Heart right ventricle (tissue), 16 donors: ENCODE results near the gene PLEKHM3. TPM values are rescaled to one million over a fixed set of nuclear protein-coding genes. Genes with fewer than 3 reads are reported as not detected.

Source experiments
- ATAC-seq, 8 donors: fragments of 200-7000 bp; cut with Tn5 transposase; one replicate each; pipeline ENCODE4 v1.9.1; 2020; ENCODE audit warnings: mild to moderate bottlenecking in 8 of 8, moderate library complexity in 8 of 8, moderate number of reproducible peaks in 1 of 8
- DNase-seq, 2 donors: peaks; one replicate each; pipeline ENCODE4 v3.0.0-alpha.2; 2020
- H3K27ac ChIP-seq, 10 donors: fragments of 200-600 bp; sonication (generic) in 2 of 10; one replicate each; pipeline versions ENCODE4 v1.5.0 to v1.8.0; 2020 to 2022; ENCODE audit warnings: mild to moderate bottlenecking in 3 of 10
- H3K27me3 ChIP-seq, 7 donors: fragments of 200-600 bp; one replicate each; pipeline ENCODE4 v1.8.0; 2021 to 2022; ENCODE audit warnings: mild to moderate bottlenecking in 2 of 7
- H3K36me3 ChIP-seq, 9 donors: fragments of 200-600 bp; sonication (generic) in 1 of 9; one replicate each; pipeline versions ENCODE4 v1.5.0 to v1.8.0; 2020 to 2022; ENCODE audit warnings: mild to moderate bottlenecking in 2 of 9
- H3K4me1 ChIP-seq, 9 donors: fragments of 200-600 bp; sonication (generic) in 1 of 9; one replicate each; pipeline versions ENCODE4 v1.5.0 to v1.8.0; 2020 to 2022; ENCODE audit warnings: mild to moderate bottlenecking in 4 of 9
- H3K4me3 ChIP-seq, 10 donors: fragments of 200-600 bp; sonication (generic) in 2 of 10; one replicate each; pipeline versions ENCODE4 v1.5.0 to v1.8.0; 2020 to 2022; ENCODE audit warnings: mild to moderate bottlenecking in 7 of 10, moderate library complexity in 2 of 10
- H3K9me3 ChIP-seq, 11 donors: fragments of 200-600 bp in 10 of 11; sonication (generic) in 2 of 11; one replicate each; pipeline versions ENCODE4 v1.5.0 to v1.8.0; 2013 to 2022; ENCODE audit warnings: mild to moderate bottlenecking in 2 of 11, control low read depth in 1 of 11, moderate library complexity in 1 of 11
- WGBS, 2 donors: extraction: QIAGEN DNeasy Blood & Tissue Kit; methylation state at CpG; one replicate each; pipeline ENCODE4 v1.1.7; 2013; ENCODE audit warnings: inconsistent platforms in 1 of 2; 5-methylcytosine and 5-hydroxymethylcytosine counted together
- intact Hi-C, 10 donors: fragments of 100-400 bp; cut with DNase I; formaldehyde crosslinking; loops; one replicate each; pipeline versions ENCODE4 v1.11.1 to v1.14.2; 2022
- polyA plus RNA-seq, 2 donors: library from polyadenylated mRNA; stranded (reverse); fragments of 200-250 nt; gene quantifications; one replicate each; pipeline ENCODE4 v1.2.3, GENCODE V29; 2013
- total RNA-seq, 10 donors: library from RNA; stranded (reverse); fragmentation: NEBNext Ultra II Directional in 3 of 10; extraction: Animal tissue kit (Norgen Biotek cat#: 25700) in 3 of 10; gene quantifications; one replicate each; pipeline versions ENCODE4 v1.2.1 to v1.2.4, GENCODE V29; 2021 to 2023
- TF ChIP-seq, protein P1 (sequence below), 9 donors: fragments of 200-600 bp; sonication (generic) in 2 of 9; IDR thresholded peaks; one replicate each; pipeline versions ENCODE4 v1.5.0 to v1.8.0; 2021 to 2022; ENCODE audit warnings: antibody characterized with exemption in 9 of 9, mild to moderate bottlenecking in 5 of 9, moderate library complexity in 1 of 9
- donor health status: Arrhythmogenic right ventricular cardiomyopathy.
- donor health status: ischemic (EF 13 %, LVEDD 7.1; RV severe dilation, severe dysfunction).
- donor health status: healthy with polysubstance abuse.
- donor health status: DM: no; HTN: yes; CAD: no.
- donor health status: DM: no; HTN: no; CAD: no.
- donor health status: ischemic (EF 25% LVEDD 6.9; RV normal size, moderate dysfunction).
- donor health status: ischemic (EF 25% LVEDD 5.7; RV mildly dilated, moderate dysfunction).
- donor health status: healthy.
- donor health status: DM: yes; HTN: yes; CAD: no.
- donor health status: Ischemic cardiomyopathy.
- donor health status: ischemic (EF 35%, LVEDD 5.7; RV mildly dilated, moderate dysfunction).
- donor health status: nonischemic (EF 11% LVEDD 7.7; RV severe dilation, severe dysfunction).
- donor health status: DM: yes; HTN: yes; CAD: no.
- donor health status: PGD.
- donor health status: ischemic (EF 29% LVEDD 5.4; RV normal size, mild dysfunction).
- donor health status: nonischemic (EF 23%, LVEDD 6.1; RV moderate dilation, normal function).

PLEKHM3 gene
- total and polyA plus RNA-seq, 12 donors, result 2.5 to 16.2 (median 14.9) TPM

DNA sequence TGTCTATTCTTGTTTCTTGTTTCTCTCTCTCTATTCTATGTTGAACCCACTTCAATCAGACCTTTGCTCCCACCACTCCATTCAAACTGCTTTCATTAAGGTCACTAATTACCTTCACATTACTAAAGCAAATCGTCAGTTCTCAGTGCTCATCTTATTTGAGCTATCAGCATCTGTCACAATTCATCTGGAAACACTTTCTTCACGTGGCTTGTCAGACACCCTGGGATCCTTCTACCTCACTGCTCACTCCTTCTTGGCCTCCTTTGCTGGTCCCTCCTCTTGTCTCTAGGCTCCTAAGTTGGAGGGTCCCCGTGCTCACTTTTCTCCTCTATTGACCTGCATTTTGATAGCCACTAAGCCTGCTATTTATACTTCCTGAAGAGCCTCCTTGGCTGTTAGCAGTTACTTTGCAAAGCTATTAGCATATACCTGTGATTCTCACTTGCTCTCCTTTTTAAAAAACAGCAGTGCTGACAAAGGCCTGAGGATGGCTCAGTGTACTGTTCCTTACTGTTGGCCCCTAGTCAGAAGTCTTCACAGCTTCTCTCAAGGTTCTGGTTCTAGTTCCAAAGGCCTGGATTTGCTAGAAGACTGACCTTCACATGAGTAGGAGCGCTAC lies 80.2 kb downstream of the PLEKHM3 start:
- H3K4me1 ChIP-seq, result peaks cover 0 to 26% (median 3%) of the 10 kb centered on the region in 9 donors
- intact Hi-C loops, result no loop called here
- H3K4me3 ChIP-seq, result no peak overlapping the region
- 55 to 64% methylated on average over 4 of the region's 4 CpGs for WGBS, 2 donors
- H3K9me3 ChIP-seq, result no peaks in the 10 kb centered on the region
- peaks cover 0 to 36% (median 5%) of the 10 kb centered on the region in 9 donors for H3K36me3 ChIP-seq
- ATAC-seq (no peak), DNase-seq (no peak)
- TF ChIP-seq, protein P1, sequence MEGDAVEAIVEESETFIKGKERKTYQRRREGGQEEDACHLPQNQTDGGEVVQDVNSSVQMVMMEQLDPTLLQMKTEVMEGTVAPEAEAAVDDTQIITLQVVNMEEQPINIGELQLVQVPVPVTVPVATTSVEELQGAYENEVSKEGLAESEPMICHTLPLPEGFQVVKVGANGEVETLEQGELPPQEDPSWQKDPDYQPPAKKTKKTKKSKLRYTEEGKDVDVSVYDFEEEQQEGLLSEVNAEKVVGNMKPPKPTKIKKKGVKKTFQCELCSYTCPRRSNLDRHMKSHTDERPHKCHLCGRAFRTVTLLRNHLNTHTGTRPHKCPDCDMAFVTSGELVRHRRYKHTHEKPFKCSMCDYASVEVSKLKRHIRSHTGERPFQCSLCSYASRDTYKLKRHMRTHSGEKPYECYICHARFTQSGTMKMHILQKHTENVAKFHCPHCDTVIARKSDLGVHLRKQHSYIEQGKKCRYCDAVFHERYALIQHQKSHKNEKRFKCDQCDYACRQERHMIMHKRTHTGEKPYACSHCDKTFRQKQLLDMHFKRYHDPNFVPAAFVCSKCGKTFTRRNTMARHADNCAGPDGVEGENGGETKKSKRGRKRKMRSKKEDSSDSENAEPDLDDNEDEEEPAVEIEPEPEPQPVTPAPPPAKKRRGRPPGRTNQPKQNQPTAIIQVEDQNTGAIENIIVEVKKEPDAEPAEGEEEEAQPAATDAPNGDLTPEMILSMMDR (IDR thresholded peaks at IDR 0.05), result no peak
- no peaks in the 10 kb centered on the region for H3K27me3 ChIP-seq
- H3K27ac ChIP-seq, result no peak overlapping the region

GRCh38 chr2:207944334-207944733 lies 81.0 kb downstream of the PLEKHM3 start:
- DNase-seq (no peak), ATAC-seq (no peak)
- Histone ChIP-seq H3K4me3 (no peak overlapping the region), H3K27ac (no peak overlapping the region), H3K4me1 (peaks cover 0 to 29% (median 7%) of the 10 kb centered on the region in 9 donors), H3K36me3 (peaks cover 0 to 36% (median 5%) of the 10 kb centered on the region in 9 donors), H3K27me3 (no peaks in the 10 kb centered on the region), H3K9me3 (no peaks in the 10 kb centered on the region)
- TF ChIP-seq, protein P1 (IDR thresholded peaks at IDR 0.05), result no peak
- intact Hi-C loops, result no loop called here
- 86 to 88% methylated on average over 6 of the region's 6 CpGs for WGBS, 2 donors

- Histone ChIP-seq H3K4me1 (peaks cover 6 to 52% (median 26%) of the 10 kb centered on the region in 9 donors), H3K27ac (peak overlapping the region in 7 of 10 donors; percentile 17 to 73 (median 59)), H3K36me3 (peaks cover 0 to 17% (median 3%) of the 10 kb centered on the region in 9 donors), H3K9me3 (no peaks in the 10 kb centered on the region), H3K4me3 (no peak overlapping the region), H3K27me3 (no peaks in the 10 kb centered on the region)
- intact Hi-C loops, result no loop called here
- TF ChIP-seq, protein P1 (IDR thresholded peaks at IDR 0.05), result no peak
- WGBS, 2 donors, result 74 to 81% methylated on average over 8 of the region's 8 CpGs
- ATAC-seq (peak in 5 of 8 donors; percentile 10 to 59 (median 19)), DNase-seq (no peak)
Observed at GRCh38 chr2:207939342-207940108, 85.8 kb downstream of the PLEKHM3 start.

DNA sequence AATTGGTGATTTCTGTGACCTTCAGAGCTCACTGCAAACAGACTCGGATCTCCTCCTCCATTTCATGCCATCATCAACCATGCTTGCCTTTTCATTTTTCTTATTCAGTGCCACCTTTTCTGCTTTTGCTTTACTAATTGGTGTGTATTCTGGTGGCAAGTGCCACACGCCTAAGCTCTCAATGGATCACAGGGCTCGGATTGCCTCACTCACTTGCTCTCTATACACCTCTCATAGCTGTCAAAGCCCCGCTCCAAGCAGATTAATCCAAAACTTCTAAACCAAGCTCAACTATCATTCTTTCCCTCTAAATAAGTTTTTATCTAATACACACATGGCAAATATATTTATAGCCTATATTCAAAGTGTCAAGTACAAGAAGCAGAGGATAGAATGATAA lies 86.4 kb downstream of the PLEKHM3 start:
- 62 to 77% methylated on average over 4 of the region's 4 CpGs for WGBS, 2 donors
- peaks cover 0 to 11% (median 0%) of the 10 kb centered on the region in 9 donors for H3K36me3 ChIP-seq
- no peak overlapping the region for H3K4me3 ChIP-seq
- peak in 7 of 8 donors; percentile 23 to 78 (median 69) for ATAC-seq
- intact Hi-C loops, result no loop called here
- TF ChIP-seq, protein P1 (IDR thresholded peaks at IDR 0.05), result no peak
- no peaks in the 10 kb centered on the region for H3K9me3 ChIP-seq
- no peak for DNase-seq
- peak overlapping the region in 8 of 10 donors; percentile 17 to 73 (median 57) for H3K27ac ChIP-seq
- peaks cover 6 to 58% (median 30%) of the 10 kb centered on the region in 9 donors for H3K4me1 ChIP-seq
- no peaks in the 10 kb centered on the region for H3K27me3 ChIP-seq
